Stimulated activated CD4-positive, alpha-beta T cell treated with anti-CD3 and anti-CD28 coated beads, Interleukin-4, amount 100 ng/mL, for 48 hours (primary cell): ENCODE data around the gene TSPAN12.
A peak's percentile ranks its signal among the peaks of the same experiment; 100 is the strongest.
"Not testable (repeated sequence)": the region's sequence is repeated elsewhere in the genome, so short reads cannot be mapped to it uniquely, and the experiment has no call there.

Experiments used
- DNase-seq, 2 donors: peaks; one replicate each; pipeline ENCODE4 v3.0.0-alpha.2; 2020; ENCODE audit warnings: low read depth in 2 of 2

TSPAN12 gene

GRCh38 chr7:120806669-120807068 lies 51.3 kb downstream of the TSPAN12 start:
- no peak for DNase-seq

- peak; percentile 28 to 40 for DNase-seq
Measured at GRCh38 chr7:120805636-120806388, 52.1 kb downstream of the TSPAN12 start.

GRCh38 chr7:120802751-120803150 lies 55.2 kb downstream of the TSPAN12 start:
- DNase-seq: no peak

- no peak for DNase-seq
Measured at GRCh38 chr7:120799813-120800475, 58.0 kb downstream of the TSPAN12 start.

GRCh38 chr7:120799147-120799546 lies 58.8 kb downstream of the TSPAN12 start:
- no peak for DNase-seq

- no peak for DNase-seq
Measured at GRCh38 chr7:120797026-120797645, 60.8 kb downstream of the TSPAN12 start.

GRCh38 chr7:120794106-120794729 lies 63.7 kb downstream of the TSPAN12 start:
- DNase-seq: no peak

- no peak for DNase-seq
Measured at GRCh38 chr7:120793213-120793936, 64.6 kb downstream of the TSPAN12 start.

GRCh38 chr7:120792861-120793130 lies 65.1 kb downstream of the TSPAN12 start:
- DNase-seq: no peak

- peak; percentile 56 to 57 for DNase-seq
Measured at GRCh38 chr7:120792091-120792860, 65.7 kb downstream of the TSPAN12 start.

GRCh38 chr7:120785095-120785494 lies 72.8 kb downstream of the TSPAN12 start:
- no peak for DNase-seq

GRCh38 chr7:120783721-120784120 lies 74.2 kb downstream of the TSPAN12 start:
- no peak for DNase-seq

GRCh38 chr7:120783273-120783672 lies 74.7 kb downstream of the TSPAN12 start:
- DNase-seq: no peak

- not testable (repeated sequence) for DNase-seq
Measured at GRCh38 chr7:120781924-120782323, 76.0 kb downstream of the TSPAN12 start.

- no peak for DNase-seq
Measured at GRCh38 chr7:120780938-120781337, 77.0 kb downstream of the TSPAN12 start.

- DNase-seq: not testable (repeated sequence)
Measured at GRCh38 chr7:120780451-120780850, 77.5 kb downstream of the TSPAN12 start.

GRCh38 chr7:120779078-120779477 lies 78.9 kb downstream of the TSPAN12 start:
- DNase-seq: not testable (repeated sequence)

GRCh38 chr7:120775755-120776154 lies 82.2 kb downstream of the TSPAN12 start:
- no peak for DNase-seq

- DNase-seq: no peak
Measured at GRCh38 chr7:120774481-120774880, 83.5 kb downstream of the TSPAN12 start.

- DNase-seq: no peak
Measured at GRCh38 chr7:120770206-120770605, 87.7 kb downstream of the TSPAN12 start.

GRCh38 chr7:120760851-120761250 lies 97.1 kb downstream of the TSPAN12 start:
- DNase-seq: no peak
